Neural crest cell (in vitro differentiated cells): ENCODE data around the gene PSMD14. TPM values are rescaled to one million over a fixed set of nuclear protein-coding genes. Genes with fewer than 3 reads are reported as not detected.

ENCODE experiments used
- DNase-seq: peaks from one replicate; pipeline ENCODE4 v3.0.0; 2021; ENCODE audit warnings: low read depth, mixed read lengths, low spot score
- H3K27ac Mint-ChIP-seq: one replicate; pipeline ENCODE4 v1.8.0; 2021; ENCODE audit warnings: mild to moderate bottlenecking, mixed read lengths; ENCODE audit not compliant: unreplicated experiment
- H3K27me3 Mint-ChIP-seq: 2 replicates; pipeline ENCODE4 v1.8.0; 2021; ENCODE audit warnings: low read depth, mild to moderate bottlenecking, mixed read lengths
- H3K36me3 Mint-ChIP-seq: 2 replicates; pipeline ENCODE4 v1.8.0; 2021; ENCODE audit warnings: low read depth, mild to moderate bottlenecking, mixed read lengths
- H3K4me1 Mint-ChIP-seq: 2 replicates; pipeline ENCODE4 v1.8.0; 2021; ENCODE audit warnings: mixed read lengths
- H3K4me3 Mint-ChIP-seq: one replicate; pipeline ENCODE4 v1.8.0; 2021; ENCODE audit warnings: mild to moderate bottlenecking, mixed read lengths
- H3K9me3 Mint-ChIP-seq: 2 replicates; pipeline ENCODE4 v1.8.0; 2021; ENCODE audit warnings: mixed read lengths
- CTCF ChIP-seq: fragments of 200-600 bp; sonication (generic); conservative IDR thresholded peaks from 2 replicates; pipeline ENCODE4 v1.5.0; 2021; ENCODE audit warnings: antibody characterized with exemption, mild to moderate bottlenecking
- total RNA-seq: library from RNA; stranded (reverse); gene quantifications from 2 replicates; pipeline ENCODE4 v1.2.1, GENCODE V29; 2021

The PSMD14 gene
- total RNA-seq, 1 donor from 2014 or later, result 82.4 TPM

DNA sequence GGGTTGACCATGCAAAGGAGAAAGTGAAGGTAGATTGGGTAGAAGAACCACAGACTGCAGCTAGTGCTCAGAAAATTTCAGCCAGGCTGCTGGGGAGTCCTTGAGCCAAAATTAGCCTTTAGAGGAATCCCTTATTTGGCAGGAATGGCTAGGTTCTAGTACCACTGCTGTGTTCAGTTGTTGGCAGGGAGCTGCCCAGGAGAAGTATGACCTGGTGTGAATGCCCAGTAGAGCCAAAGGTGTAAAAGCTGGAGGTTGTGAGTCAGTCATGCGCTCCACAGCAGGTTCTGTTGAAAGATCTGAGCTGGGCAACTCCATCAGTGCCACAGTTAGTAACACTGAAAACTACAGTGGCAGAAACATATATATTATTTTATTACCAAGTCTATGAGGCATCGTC, 71.5 kb downstream of the PSMD14 start:
- no peaks in the 10 kb centered on the region for H3K27me3 Mint-ChIP-seq
- H3K27ac Mint-ChIP-seq, result no peak overlapping the region

DNA sequence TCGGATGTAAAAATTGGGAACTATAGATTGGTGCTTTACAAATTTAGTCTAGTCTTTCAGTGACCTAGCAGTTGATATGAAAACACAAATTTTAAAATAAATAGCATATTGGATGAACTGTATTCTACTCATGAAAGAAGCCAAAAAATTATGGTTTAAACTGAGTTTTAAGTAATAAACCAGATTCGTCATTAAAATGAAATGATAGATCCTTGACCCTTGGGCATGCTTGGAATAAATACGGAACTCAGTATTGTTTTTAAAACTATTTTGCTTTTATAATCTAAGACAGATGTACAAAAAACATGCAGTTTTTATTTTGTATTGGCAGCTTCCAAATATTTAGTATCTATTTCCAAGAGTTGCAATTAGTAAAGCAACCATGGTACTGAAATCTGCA, 73.3 kb downstream of the PSMD14 start:
- H3K36me3 Mint-ChIP-seq, result no peaks in the 10 kb centered on the region
- no peaks in the 10 kb centered on the region for H3K4me1 Mint-ChIP-seq
- DNase-seq, result no peak
- no peak for TF ChIP-seq CTCF
- no peaks in the 10 kb centered on the region for H3K27me3 Mint-ChIP-seq
- no peak overlapping the region for H3K27ac Mint-ChIP-seq
- no peak overlapping the region for H3K4me3 Mint-ChIP-seq
- no peaks in the 10 kb centered on the region for H3K9me3 Mint-ChIP-seq

More for the DNA sequence above, 71.5 kb downstream of the PSMD14 start:
- no peak for DNase-seq
- Mint-ChIP-seq H3K36me3 (no peaks in the 10 kb centered on the region), H3K4me3 (no peak overlapping the region), H3K4me1 (no peaks in the 10 kb centered on the region), H3K9me3 (no peaks in the 10 kb centered on the region)
- TF ChIP-seq CTCF, result no peak

DNA sequence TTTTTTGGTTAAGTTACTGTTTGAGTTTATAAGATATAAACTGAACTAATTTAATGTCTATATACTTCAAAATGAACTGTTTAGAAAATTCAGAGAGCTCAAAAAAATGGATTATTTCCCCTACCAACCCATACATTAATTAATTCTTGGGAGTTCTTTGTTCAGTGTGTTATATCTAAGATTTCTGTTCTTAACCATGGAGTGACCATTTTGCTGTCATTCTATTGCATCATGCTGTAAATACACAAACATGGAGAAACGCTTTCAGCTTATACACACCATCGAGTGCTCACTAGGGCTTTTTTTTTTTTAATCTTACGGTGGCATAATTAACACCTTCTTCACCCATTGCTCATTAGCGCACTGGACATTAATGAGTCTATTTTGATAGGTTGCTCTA, 74.5 kb downstream of the PSMD14 start:
- no peaks in the 10 kb centered on the region for H3K36me3 Mint-ChIP-seq
- no peak overlapping the region for H3K27ac Mint-ChIP-seq
- H3K4me3 Mint-ChIP-seq, result no peak overlapping the region
- no peak for TF ChIP-seq CTCF
- no peaks in the 10 kb centered on the region for H3K27me3 Mint-ChIP-seq
- DNase-seq, result no peak
- H3K9me3 Mint-ChIP-seq, result no peaks in the 10 kb centered on the region
- H3K4me1 Mint-ChIP-seq, result no peaks in the 10 kb centered on the region

GRCh38 chr2:161384864-161385263, 76.6 kb downstream of the PSMD14 start:
- Mint-ChIP-seq H3K27me3 (no peaks in the 10 kb centered on the region), H3K27ac (no peak overlapping the region), H3K36me3 (peaks cover 2% of the 10 kb centered on the region), H3K9me3 (no peaks in the 10 kb centered on the region), H3K4me1 (no peaks in the 10 kb centered on the region), H3K4me3 (no peak overlapping the region)
- DNase-seq, result no peak
- no peak for TF ChIP-seq CTCF

- no peak overlapping the region for H3K4me3 Mint-ChIP-seq
- no peak for DNase-seq
- H3K36me3 Mint-ChIP-seq, result peaks cover 2% of the 10 kb centered on the region
- no peaks in the 10 kb centered on the region for H3K9me3 Mint-ChIP-seq
- TF ChIP-seq CTCF, result no peak
- no peaks in the 10 kb centered on the region for H3K27me3 Mint-ChIP-seq
- no peak overlapping the region for H3K27ac Mint-ChIP-seq
- H3K4me1 Mint-ChIP-seq, result no peaks in the 10 kb centered on the region
These were observed 78.1 kb downstream of the PSMD14 start for GRCh38 chr2:161386228-161386824.
